PC-3 (cell line): ENCODE results near the gene IL1RAPL1. TPM values are rescaled to one million over a fixed set of nuclear protein-coding genes. Genes with fewer than 3 reads are reported as not detected.

Experiments
- ATAC-seq: fragments of 200-7000 bp; cut with Tn5 transposase; 2 replicates; pipeline ENCODE4 v1.9.1; 2020; ENCODE audit warnings: mild to moderate bottlenecking, moderate library complexity
- BruUV-seq: library from RNA; stranded (reverse); fragments of 400-500 nt; replicated peaks from 2 replicates; lab custom pipeline; 2021; lab: Mats Ljungman, UMichigan
- CTCF ChIA-PET: fragments of 300-600 bp; sonication (Branson Sonifier 250); formaldehyde crosslinking; loops from one replicate; lab custom pipeline; 2022; ENCODE audit warnings: antibody characterized with exemption; lab: Charles Lee
- POLR2A ChIA-PET: fragments of 300-600 bp; sonication (Branson Sonifier 250); formaldehyde crosslinking; loops from one replicate; lab custom pipeline; 2022; ENCODE audit warnings: antibody characterized with exemption; ENCODE audit not compliant: unreplicated experiment; lab: Charles Lee
- DNase-seq: peaks from one replicate; pipeline ENCODE4 v3.0.0-alpha.2; 2015
- H2AFZ ChIP-seq: fragments of 300-600 bp; sonication (generic); 2 replicates; pipeline ENCODE4 v1.6.0; 2016; ENCODE audit warnings: antibody characterized with exemption, low read length
- H3F3A ChIP-seq: fragments of 300-600 bp; sonication (generic); one replicate; pipeline ENCODE4 v1.6.0; 2017; ENCODE audit warnings: antibody characterized with exemption, low read length, control low read depth, mild to moderate bottlenecking; ENCODE audit not compliant: unreplicated experiment
- H3K27ac ChIP-seq: fragments of 300-600 bp; sonication (generic); 2 replicates; pipeline ENCODE4 v1.5.1; 2016; ENCODE audit warnings: mild to moderate bottlenecking, low read length
- H3K27me3 ChIP-seq: fragments of 300-600 bp; sonication (generic); 2 replicates; pipeline ENCODE4 v1.6.1; 2016; ENCODE audit warnings: low read length, mixed read lengths
- H3K36me3 ChIP-seq: fragments of 300-600 bp; sonication (generic); 2 replicates; pipeline ENCODE4 v1.6.1; 2016; ENCODE audit warnings: low read depth, mixed run types, low read length, mixed read lengths
- H3K4me1 ChIP-seq: fragments of 300-600 bp; sonication (generic); 2 replicates; pipeline ENCODE4 v1.5.1; 2016; ENCODE audit warnings: low read length; ENCODE audit not compliant: insufficient read depth
- H3K4me2 ChIP-seq: fragments of 300-600 bp; sonication (generic); 2 replicates; pipeline ENCODE4 v1.6.0; 2016; ENCODE audit warnings: low read length
- H3K4me3 ChIP-seq: fragments of 300-600 bp; sonication (generic); 2 replicates; pipeline ENCODE4 v1.5.1; 2016; ENCODE audit warnings: mild to moderate bottlenecking, low read length, mixed read lengths
- H3K79me2 ChIP-seq: fragments of 300-600 bp; sonication (generic); 2 replicates; pipeline ENCODE4 v1.6.1; 2017; ENCODE audit warnings: low read length, mixed read lengths
- H3K9ac ChIP-seq: fragments of 300-600 bp; sonication (generic); 2 replicates; pipeline ENCODE4 v1.6.0; 2016; ENCODE audit warnings: mild to moderate bottlenecking, low read length
- H3K9me2 ChIP-seq: fragments of 300-600 bp; sonication (generic); replicated peaks from 2 replicates; pipeline ENCODE4 v1.6.1; 2016; ENCODE audit warnings: mixed run types, low read length, mixed read lengths
- H3K9me3 ChIP-seq: fragments of 300-600 bp; sonication (generic); 2 replicates; pipeline ENCODE4 v1.6.1; 2016; ENCODE audit warnings: low read length, mixed read lengths
- H4K20me1 ChIP-seq: fragments of 300-600 bp; sonication (generic); 2 replicates; pipeline ENCODE4 v1.6.1; 2016; ENCODE audit warnings: low read length, mixed read lengths
- EZH2 ChIP-seq: fragments of 300-600 bp; sonication (generic); IDR thresholded peaks from one replicate; pipeline ENCODE4 v1.6.1; 2017; ENCODE audit warnings: antibody characterized with exemption, mild to moderate bottlenecking, low read length; ENCODE audit not compliant: unreplicated experiment
- EZH2phosphoT487 ChIP-seq: fragments of 300-600 bp; sonication (generic); IDR thresholded peaks from 2 replicates; pipeline ENCODE4 v1.6.1; 2018; ENCODE audit warnings: mild to moderate bottlenecking, antibody characterized with exemption, low read length, borderline replicate concordance
- intact Hi-C: fragments of 100-400 bp; cut with micrococcal nuclease; formaldehyde crosslinking; loops from 2 replicates; pipeline ENCODE4 v1.9.0; 2023
- total RNA-seq: library from RNA; depleted of rRNA; stranded (reverse); fragments of >200 nt; gene quantifications from 2 replicates; pipeline ENCODE4 v1.2.3, GENCODE V29; 2014
- TF ChIP-seq, protein P1 (sequence below): fragments of 300-600 bp; sonication (generic); conservative IDR thresholded peaks from 2 replicates; pipeline ENCODE4 v1.5.1; 2017; ENCODE audit warnings: antibody characterized with exemption, low read depth, mild to moderate bottlenecking, low read length

IL1RAPL1 gene
- total RNA-seq, 1 experiment from 2014 or later: 0.44 TPM

DNA sequence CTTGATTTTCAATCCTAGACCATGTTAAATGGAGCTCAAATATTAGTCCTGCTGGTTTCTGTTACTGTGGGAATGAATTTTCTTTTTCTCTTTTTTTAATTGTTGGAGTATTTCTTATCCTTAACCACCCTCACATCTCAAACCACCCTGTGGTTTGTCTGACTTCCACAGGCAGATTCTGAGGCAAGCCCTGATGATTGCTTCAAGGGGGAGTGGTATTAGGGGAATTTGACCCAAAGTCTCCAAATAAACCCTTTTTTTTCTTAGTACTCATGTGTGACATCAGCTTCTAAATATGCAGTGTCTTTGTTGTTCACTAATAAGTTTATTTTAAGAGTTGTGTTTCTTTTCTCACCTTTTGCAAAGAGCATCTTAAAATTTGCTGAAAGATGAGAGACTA, 810.3 kb downstream of the IL1RAPL1 start:
- ChIA-PET POLR2A (no interaction called here), CTCF (no interaction called here)
- ATAC-seq (no peak), DNase-seq (no peak)
- no peak overlapping the region for H3K4me2 ChIP-seq
- H3K4me1 ChIP-seq: no peaks in the 10 kb centered on the region
- H3K4me3 ChIP-seq: no peak overlapping the region
- no peak overlapping the region for H3K9ac ChIP-seq
- TF ChIP-seq, protein P1, sequence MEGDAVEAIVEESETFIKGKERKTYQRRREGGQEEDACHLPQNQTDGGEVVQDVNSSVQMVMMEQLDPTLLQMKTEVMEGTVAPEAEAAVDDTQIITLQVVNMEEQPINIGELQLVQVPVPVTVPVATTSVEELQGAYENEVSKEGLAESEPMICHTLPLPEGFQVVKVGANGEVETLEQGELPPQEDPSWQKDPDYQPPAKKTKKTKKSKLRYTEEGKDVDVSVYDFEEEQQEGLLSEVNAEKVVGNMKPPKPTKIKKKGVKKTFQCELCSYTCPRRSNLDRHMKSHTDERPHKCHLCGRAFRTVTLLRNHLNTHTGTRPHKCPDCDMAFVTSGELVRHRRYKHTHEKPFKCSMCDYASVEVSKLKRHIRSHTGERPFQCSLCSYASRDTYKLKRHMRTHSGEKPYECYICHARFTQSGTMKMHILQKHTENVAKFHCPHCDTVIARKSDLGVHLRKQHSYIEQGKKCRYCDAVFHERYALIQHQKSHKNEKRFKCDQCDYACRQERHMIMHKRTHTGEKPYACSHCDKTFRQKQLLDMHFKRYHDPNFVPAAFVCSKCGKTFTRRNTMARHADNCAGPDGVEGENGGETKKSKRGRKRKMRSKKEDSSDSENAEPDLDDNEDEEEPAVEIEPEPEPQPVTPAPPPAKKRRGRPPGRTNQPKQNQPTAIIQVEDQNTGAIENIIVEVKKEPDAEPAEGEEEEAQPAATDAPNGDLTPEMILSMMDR: no peak
- no peak for TF ChIP-seq EZH2
- TF ChIP-seq EZH2phosphoT487: no peak
- H3F3A ChIP-seq: no peaks in the 10 kb centered on the region
- BruUV-seq: no TSS peak
- no peaks in the 10 kb centered on the region for H3K27me3 ChIP-seq
- no peaks in the 10 kb centered on the region for H4K20me1 ChIP-seq
- H3K9me3 ChIP-seq: no peaks in the 10 kb centered on the region
- no peaks in the 10 kb centered on the region for H3K79me2 ChIP-seq
- no peaks in the 10 kb centered on the region for H3K36me3 ChIP-seq
- H3K27ac ChIP-seq: no peak overlapping the region
- no peaks in the 10 kb centered on the region for H3K9me2 ChIP-seq
- no peak overlapping the region for H2AFZ ChIP-seq
- intact Hi-C loops: no loop called here

DNA sequence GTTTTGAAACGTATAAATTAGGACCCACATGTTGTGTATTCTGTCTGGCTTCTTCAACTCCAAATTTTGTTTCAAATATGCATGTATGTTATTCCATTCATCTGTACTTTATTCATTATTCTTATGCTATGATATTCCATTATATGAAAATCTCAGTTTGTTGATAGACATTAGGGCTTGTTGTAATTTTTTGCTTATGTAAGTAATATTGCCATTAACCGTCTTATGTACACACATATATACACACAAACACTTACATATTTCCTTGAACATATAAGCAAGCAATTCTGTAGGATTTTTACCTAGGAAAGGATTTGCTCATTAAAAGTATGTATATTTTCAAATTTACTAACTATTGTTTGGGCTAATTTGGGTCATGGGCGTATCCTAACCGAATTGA, 820.1 kb downstream of the IL1RAPL1 start:
- Histone ChIP-seq H3K9me2 (no peaks in the 10 kb centered on the region), H3F3A (no peaks in the 10 kb centered on the region), H2AFZ (no peak overlapping the region), H4K20me1 (no peaks in the 10 kb centered on the region), H3K4me1 (no peaks in the 10 kb centered on the region), H3K4me3 (no peak overlapping the region), H3K4me2 (no peak overlapping the region), H3K36me3 (no peaks in the 10 kb centered on the region), H3K27ac (no peak overlapping the region), H3K79me2 (no peaks in the 10 kb centered on the region), H3K9me3 (no peaks in the 10 kb centered on the region), H3K9ac (no peak overlapping the region), H3K27me3 (no peaks in the 10 kb centered on the region)
- intact Hi-C loops: no loop called here
- ATAC-seq: no peak
- ChIA-PET CTCF (no interaction called here), POLR2A (no interaction called here)
- no TSS peak for BruUV-seq
- TF ChIP-seq EZH2: no peak
- TF ChIP-seq, protein P1: no peak
- no peak for TF ChIP-seq EZH2phosphoT487
- DNase-seq: no peak

DNA sequence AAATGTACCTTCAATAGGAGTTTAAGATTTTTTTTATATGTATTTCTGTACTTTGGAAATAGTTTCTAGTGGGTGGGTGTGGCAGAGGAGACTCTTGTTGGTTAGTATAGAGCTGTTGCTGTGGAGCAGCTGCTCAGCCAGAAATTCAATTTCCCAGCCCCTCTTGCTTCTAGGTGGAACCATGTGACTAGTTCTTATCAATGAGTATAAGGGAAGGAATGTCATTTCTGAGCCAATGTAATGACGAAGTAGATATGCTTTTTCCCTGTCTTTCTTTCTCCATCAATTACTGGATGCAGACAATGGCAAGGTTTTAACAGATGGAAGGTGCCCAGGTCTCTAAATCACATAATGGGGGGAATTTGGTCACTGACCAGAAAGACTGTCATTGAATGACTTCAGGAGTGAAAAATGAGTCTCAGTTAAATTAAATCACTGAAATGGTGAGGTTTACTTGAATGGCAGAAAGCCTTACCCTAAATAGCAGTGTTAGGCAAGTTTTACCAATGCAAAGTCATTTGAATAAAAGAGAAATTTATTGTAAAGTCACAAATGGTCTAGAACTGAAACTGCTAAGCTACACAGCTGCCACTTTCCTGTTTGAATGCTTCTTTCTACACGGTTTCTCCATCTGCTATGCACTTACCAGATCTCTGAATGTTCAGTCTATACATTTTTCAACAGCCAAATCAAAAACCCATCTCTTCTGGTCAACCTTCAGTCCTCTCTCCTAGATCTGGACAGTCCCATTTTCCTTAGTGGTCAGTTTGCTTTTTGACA, 832.7 kb downstream of the IL1RAPL1 start:
- Histone ChIP-seq H3K79me2 (no peaks in the 10 kb centered on the region), H3K4me1 (no peaks in the 10 kb centered on the region), H3K4me3 (no peak overlapping the region), H3K4me2 (no peak overlapping the region), H3F3A (no peaks in the 10 kb centered on the region), H3K9me2 (no peaks in the 10 kb centered on the region), H3K9me3 (no peaks in the 10 kb centered on the region), H2AFZ (no peak overlapping the region), H3K27ac (no peak overlapping the region), H3K27me3 (no peaks in the 10 kb centered on the region), H4K20me1 (no peaks in the 10 kb centered on the region), H3K9ac (no peak overlapping the region), H3K36me3 (no peaks in the 10 kb centered on the region)
- ATAC-seq (no peak), DNase-seq (no peak)
- intact Hi-C loops: no loop called here
- no TSS peak for BruUV-seq
- CTCF ChIA-PET: no interaction called here
- no peak for TF ChIP-seq EZH2phosphoT487
- TF ChIP-seq, protein P1: no peak
- TF ChIP-seq EZH2: no peak
- POLR2A ChIA-PET: no interaction called here
